ENCODE results near the gene DBI. TPM values are rescaled to one million over a fixed set of nuclear protein-coding genes. Genes with fewer than 3 reads are reported as not detected.

Gene DBI
- polyA plus RNA-seq, 1 donor from 2014 or later: 110 TPM

- Histone ChIP-seq H3K9ac (ENCODE audit: low read length) (no peak overlapping the region), H3K27me3 (ENCODE audit: insufficient read depth, low read depth, low read length) (no peaks in the 10 kb centered on the region), H3K4me3 (ENCODE audit: low read length) (no peak overlapping the region), H3K36me3 (ENCODE audit: insufficient read depth, low read length) (no peaks in the 10 kb centered on the region), H3K9me2 (ENCODE audit: insufficient read depth, low read length) (no peaks in the 10 kb centered on the region), H3K79me2 (replicated peaks; ENCODE audit: insufficient read depth, low read length) (no peaks in the 10 kb centered on the region), H3K27ac (ENCODE audit: low read length) (no peak overlapping the region), H3F3A (ENCODE audit: insufficient read depth, low read length, poor library complexity, severe bottlenecking) (no peaks in the 10 kb centered on the region), H3K4me2 (ENCODE audit: low read length) (no peak overlapping the region), H4K20me1 (ENCODE audit: insufficient read depth) (no peaks in the 10 kb centered on the region), H2AFZ (ENCODE audit: low read depth, low read length) (no peak overlapping the region), H3K9me3 (ENCODE audit: low read length) (no peaks in the 10 kb centered on the region)
- TF ChIP-seq RAD21 (conservative IDR thresholded peaks at IDR 0.05) (no peak), SMC3 (conservative IDR thresholded peaks at IDR 0.05; ENCODE audit: poor library complexity) (no peak)
These were observed 48.9 kb downstream of the DBI start for GRCh38 chr2:119415630-119416029.

GRCh38 chr2:119416299-119416923 lies 49.6 kb downstream of the DBI start:
- Histone ChIP-seq H3K9me3 (ENCODE audit: low read length) (peaks cover 4% of the 10 kb centered on the region), H3K9me2 (ENCODE audit: insufficient read depth, low read length) (no peaks in the 10 kb centered on the region), H4K20me1 (ENCODE audit: insufficient read depth) (no peaks in the 10 kb centered on the region), H3K4me3 (ENCODE audit: low read length) (no peak overlapping the region), H3K4me2 (ENCODE audit: low read length) (no peak overlapping the region), H3K9ac (ENCODE audit: low read length) (no peak overlapping the region), H3F3A (ENCODE audit: insufficient read depth, low read length, poor library complexity, severe bottlenecking) (no peaks in the 10 kb centered on the region), H2AFZ (ENCODE audit: low read depth, low read length) (no peak overlapping the region), H3K27ac (ENCODE audit: low read length) (no peak overlapping the region), H3K79me2 (replicated peaks; ENCODE audit: insufficient read depth, low read length) (no peaks in the 10 kb centered on the region), H3K36me3 (ENCODE audit: insufficient read depth, low read length) (no peaks in the 10 kb centered on the region), H3K27me3 (ENCODE audit: insufficient read depth, low read depth, low read length) (no peaks in the 10 kb centered on the region)
- no peak for TF ChIP-seq MXI1 (conservative IDR thresholded peaks at IDR 0.05; ENCODE audit: poor library complexity, severe bottlenecking)
- TF ChIP-seq, protein P1, sequence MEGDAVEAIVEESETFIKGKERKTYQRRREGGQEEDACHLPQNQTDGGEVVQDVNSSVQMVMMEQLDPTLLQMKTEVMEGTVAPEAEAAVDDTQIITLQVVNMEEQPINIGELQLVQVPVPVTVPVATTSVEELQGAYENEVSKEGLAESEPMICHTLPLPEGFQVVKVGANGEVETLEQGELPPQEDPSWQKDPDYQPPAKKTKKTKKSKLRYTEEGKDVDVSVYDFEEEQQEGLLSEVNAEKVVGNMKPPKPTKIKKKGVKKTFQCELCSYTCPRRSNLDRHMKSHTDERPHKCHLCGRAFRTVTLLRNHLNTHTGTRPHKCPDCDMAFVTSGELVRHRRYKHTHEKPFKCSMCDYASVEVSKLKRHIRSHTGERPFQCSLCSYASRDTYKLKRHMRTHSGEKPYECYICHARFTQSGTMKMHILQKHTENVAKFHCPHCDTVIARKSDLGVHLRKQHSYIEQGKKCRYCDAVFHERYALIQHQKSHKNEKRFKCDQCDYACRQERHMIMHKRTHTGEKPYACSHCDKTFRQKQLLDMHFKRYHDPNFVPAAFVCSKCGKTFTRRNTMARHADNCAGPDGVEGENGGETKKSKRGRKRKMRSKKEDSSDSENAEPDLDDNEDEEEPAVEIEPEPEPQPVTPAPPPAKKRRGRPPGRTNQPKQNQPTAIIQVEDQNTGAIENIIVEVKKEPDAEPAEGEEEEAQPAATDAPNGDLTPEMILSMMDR (IDR thresholded peaks at IDR 0.05; ENCODE audit: poor library complexity, severe bottlenecking): no peak
- no peak for TF ChIP-seq RAD21 (conservative IDR thresholded peaks at IDR 0.05)
- no peak for TF ChIP-seq SMC3 (conservative IDR thresholded peaks at IDR 0.05; ENCODE audit: poor library complexity)
- no peak for TF ChIP-seq EZH2 (IDR thresholded peaks at IDR 0.05; ENCODE audit: borderline replicate concordance, insufficient read depth, low read length, poor library complexity, severe bottlenecking)

DNA sequence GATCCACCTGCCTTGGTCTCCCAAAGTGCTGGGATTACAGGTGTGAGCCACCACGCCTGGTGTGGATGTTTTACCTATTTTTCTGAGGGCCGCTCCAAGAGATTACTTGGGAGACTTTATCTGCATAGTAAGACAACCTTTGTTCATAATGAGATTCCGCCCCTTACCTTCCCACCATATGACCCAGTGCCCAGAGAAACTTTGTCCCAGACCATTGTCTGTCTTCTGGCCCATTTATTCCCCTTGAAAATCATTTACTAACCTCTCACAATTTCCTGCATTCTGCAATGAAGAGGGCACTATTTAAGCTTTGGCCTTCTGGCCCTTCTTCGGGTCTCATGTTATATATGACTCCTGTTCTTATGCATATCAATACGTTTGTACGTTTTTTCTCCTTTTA lies 51.1 kb downstream of the DBI start:
- Histone ChIP-seq H2AFZ (ENCODE audit: low read depth, low read length) (no peak overlapping the region), H3K27ac (ENCODE audit: low read length) (no peak overlapping the region), H4K20me1 (ENCODE audit: insufficient read depth) (no peaks in the 10 kb centered on the region), H3K79me2 (replicated peaks; ENCODE audit: insufficient read depth, low read length) (no peaks in the 10 kb centered on the region), H3K9me3 (ENCODE audit: low read length) (peaks cover 6% of the 10 kb centered on the region), H3K27me3 (ENCODE audit: insufficient read depth, low read depth, low read length) (no peaks in the 10 kb centered on the region), H3K9me2 (ENCODE audit: insufficient read depth, low read length) (no peaks in the 10 kb centered on the region), H3K36me3 (ENCODE audit: insufficient read depth, low read length) (no peaks in the 10 kb centered on the region), H3K4me3 (ENCODE audit: low read length) (no peak overlapping the region), H3K4me2 (ENCODE audit: low read length) (no peak overlapping the region), H3F3A (ENCODE audit: insufficient read depth, low read length, poor library complexity, severe bottlenecking) (no peaks in the 10 kb centered on the region), H3K9ac (ENCODE audit: low read length) (no peak overlapping the region)
- TF ChIP-seq, protein P2, sequence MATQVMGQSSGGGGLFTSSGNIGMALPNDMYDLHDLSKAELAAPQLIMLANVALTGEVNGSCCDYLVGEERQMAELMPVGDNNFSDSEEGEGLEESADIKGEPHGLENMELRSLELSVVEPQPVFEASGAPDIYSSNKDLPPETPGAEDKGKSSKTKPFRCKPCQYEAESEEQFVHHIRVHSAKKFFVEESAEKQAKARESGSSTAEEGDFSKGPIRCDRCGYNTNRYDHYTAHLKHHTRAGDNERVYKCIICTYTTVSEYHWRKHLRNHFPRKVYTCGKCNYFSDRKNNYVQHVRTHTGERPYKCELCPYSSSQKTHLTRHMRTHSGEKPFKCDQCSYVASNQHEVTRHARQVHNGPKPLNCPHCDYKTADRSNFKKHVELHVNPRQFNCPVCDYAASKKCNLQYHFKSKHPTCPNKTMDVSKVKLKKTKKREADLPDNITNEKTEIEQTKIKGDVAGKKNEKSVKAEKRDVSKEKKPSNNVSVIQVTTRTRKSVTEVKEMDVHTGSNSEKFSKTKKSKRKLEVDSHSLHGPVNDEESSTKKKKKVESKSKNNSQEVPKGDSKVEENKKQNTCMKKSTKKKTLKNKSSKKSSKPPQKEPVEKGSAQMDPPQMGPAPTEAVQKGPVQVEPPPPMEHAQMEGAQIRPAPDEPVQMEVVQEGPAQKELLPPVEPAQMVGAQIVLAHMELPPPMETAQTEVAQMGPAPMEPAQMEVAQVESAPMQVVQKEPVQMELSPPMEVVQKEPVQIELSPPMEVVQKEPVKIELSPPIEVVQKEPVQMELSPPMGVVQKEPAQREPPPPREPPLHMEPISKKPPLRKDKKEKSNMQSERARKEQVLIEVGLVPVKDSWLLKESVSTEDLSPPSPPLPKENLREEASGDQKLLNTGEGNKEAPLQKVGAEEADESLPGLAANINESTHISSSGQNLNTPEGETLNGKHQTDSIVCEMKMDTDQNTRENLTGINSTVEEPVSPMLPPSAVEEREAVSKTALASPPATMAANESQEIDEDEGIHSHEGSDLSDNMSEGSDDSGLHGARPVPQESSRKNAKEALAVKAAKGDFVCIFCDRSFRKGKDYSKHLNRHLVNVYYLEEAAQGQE (IDR thresholded peaks at IDR 0.05; ENCODE audit: borderline replicate concordance): no peak
- no peak for TF ChIP-seq EZH2 (IDR thresholded peaks at IDR 0.05; ENCODE audit: borderline replicate concordance, insufficient read depth, low read length, poor library complexity, severe bottlenecking)
- TF ChIP-seq SMC3 (conservative IDR thresholded peaks at IDR 0.05; ENCODE audit: poor library complexity): no peak
- TF ChIP-seq, protein P1 (IDR thresholded peaks at IDR 0.05; ENCODE audit: poor library complexity, severe bottlenecking): no peak
- TF ChIP-seq POLR2AphosphoS5 (IDR thresholded peaks at IDR 0.05): no peak
- TF ChIP-seq MXI1 (conservative IDR thresholded peaks at IDR 0.05; ENCODE audit: poor library complexity, severe bottlenecking): no peak
- no peak for TF ChIP-seq EP300 (conservative IDR thresholded peaks at IDR 0.05; ENCODE audit: poor library complexity, severe bottlenecking)
- TF ChIP-seq RAD21 (conservative IDR thresholded peaks at IDR 0.05): no peak
- TF ChIP-seq TAF1 (IDR thresholded peaks at IDR 0.05; ENCODE audit: low read depth): no peak
